GM18870 (cell line): ENCODE data around the gene ANKDD1B.

Source experiments
- ATAC-seq: cut with Tn5 transposase; IDR thresholded peaks from one replicate; pipeline ENCODE4 v1.9.1; 2021; ENCODE audit warnings: moderate library complexity; ENCODE audit not compliant: unreplicated experiment

The ANKDD1B gene

DNA sequence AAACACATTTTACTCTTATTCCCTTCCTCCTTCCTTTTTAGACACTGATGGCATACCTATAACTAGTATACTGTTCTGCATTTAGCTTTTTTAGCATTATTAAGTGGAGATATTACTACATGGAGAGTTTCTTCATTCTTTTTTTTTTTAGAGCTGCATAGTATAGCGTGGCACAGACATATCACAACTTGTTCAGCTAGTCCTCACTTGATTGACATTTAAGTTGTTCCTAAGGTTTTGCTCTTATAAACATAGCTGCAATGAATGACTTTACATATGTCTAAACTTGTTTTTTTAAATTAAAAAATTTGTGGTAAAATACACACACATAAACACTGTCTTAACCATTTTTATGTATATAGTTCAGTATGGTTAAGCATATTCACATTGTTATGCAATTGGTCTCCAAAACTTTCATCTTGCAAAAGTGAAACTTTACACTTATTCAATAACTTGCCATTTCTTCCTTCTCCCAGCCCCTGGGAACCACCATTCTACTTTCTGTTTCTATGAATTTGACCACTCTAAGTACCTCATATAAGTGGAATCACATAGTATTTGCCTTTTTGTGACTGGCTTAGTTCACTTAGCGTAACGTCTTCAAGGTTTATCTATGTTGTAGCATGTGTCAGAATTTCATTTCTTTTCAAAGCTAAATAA, 48.7 kb downstream of the ANKDD1B start:
- no peak for ATAC-seq

- no peak for ATAC-seq
Observed at GRCh38 chr5:75660678-75661465, 49.6 kb downstream of the ANKDD1B start.

DNA sequence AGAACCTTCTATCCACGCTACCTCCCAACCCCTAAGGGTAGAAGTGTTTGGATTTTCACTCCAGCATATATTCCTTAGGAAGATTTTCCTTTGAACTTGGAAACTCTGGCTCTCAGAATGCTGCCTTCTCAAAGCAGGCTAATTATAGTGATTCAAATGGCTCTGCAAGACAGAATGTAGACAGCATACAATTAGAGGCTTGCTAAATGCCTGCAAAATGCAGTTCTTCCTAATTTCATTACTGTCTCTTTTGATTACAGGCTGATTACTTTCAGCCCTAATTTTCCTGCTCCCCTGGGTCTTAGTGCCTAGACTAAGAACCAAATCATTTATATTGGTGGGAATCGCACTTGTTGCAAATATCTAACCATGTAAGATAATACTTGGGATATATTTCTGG, 50.8 kb downstream of the ANKDD1B start:
- ATAC-seq = no peak

DNA sequence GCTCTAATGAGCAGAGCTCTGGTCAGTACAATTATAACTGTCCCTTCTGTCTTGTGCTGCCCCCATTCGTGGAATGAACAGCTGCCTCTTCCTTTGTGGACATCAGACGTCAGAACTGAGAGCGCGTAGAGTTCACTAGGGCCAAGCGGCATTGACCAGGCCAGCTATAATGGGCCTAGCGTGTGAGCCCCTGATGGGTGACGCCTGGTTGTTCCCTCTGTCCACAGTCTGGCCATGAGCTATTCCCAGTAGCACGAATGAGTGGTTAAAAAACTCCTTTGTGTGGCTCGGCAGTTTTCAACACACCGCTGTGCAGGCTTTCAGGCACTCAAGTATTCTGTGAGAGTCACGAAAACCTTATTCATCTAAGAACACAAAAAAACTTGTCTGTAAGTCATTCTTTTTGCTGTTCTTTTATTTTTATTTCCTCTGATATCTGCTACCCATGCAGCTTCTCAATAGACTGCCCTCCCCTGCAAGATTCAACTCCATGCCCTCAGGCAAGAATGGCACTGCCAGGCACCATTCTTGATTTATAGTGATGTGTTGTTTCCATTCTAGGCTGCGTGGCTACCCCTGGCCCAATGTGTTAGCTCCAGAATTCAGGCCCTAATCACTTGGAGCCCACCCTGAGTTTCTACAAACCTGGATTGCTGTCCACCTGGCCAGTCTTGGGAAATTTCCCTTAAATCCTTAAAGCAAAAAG, 52.5 kb downstream of the ANKDD1B start:
- no peak for ATAC-seq

GRCh38 chr5:75664979-75665378, 53.7 kb downstream of the ANKDD1B start:
- ATAC-seq = no peak

GRCh38 chr5:75666801-75667200, 55.5 kb downstream of the ANKDD1B start:
- ATAC-seq = no peak

DNA sequence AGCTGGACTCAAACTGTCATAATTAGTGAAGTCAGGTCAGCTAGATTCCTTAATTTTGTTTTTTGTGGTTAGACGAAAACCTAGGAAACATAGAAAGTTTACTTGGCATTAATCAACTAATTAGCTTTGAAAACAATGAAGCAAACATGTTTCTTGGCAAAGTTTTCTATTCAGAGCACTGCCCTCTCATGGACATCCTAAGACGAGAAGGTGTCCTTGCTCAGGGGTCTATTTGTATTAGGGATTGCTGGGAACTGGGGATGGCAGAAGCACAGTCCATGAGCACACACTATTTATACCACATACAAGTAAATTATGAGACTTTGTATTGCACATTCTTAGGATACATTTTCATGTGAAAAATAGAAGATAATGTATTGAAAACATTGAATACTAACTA, 56.3 kb downstream of the ANKDD1B start:
- ATAC-seq = no peak

DNA sequence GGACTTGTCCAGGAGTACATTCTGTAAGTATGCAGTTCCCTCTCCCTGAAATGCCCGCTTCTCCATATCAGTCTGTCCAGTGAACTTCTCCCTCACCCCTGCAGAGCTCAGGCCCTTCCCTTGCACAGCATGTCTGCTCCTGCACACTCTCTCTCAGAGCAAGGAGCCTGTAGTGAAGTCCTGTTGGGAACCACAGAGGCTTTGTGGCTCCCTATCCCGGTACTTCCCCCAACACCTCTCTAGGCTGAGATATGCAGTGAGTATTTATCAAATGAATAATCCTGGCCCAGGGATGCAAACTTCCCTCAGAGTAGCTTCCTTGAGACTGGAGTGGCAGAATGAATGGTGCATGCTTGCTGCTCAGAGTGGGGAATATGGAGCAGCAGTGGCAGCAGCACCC, 57.2 kb downstream of the ANKDD1B start:
- ATAC-seq = peak; percentile 5

DNA sequence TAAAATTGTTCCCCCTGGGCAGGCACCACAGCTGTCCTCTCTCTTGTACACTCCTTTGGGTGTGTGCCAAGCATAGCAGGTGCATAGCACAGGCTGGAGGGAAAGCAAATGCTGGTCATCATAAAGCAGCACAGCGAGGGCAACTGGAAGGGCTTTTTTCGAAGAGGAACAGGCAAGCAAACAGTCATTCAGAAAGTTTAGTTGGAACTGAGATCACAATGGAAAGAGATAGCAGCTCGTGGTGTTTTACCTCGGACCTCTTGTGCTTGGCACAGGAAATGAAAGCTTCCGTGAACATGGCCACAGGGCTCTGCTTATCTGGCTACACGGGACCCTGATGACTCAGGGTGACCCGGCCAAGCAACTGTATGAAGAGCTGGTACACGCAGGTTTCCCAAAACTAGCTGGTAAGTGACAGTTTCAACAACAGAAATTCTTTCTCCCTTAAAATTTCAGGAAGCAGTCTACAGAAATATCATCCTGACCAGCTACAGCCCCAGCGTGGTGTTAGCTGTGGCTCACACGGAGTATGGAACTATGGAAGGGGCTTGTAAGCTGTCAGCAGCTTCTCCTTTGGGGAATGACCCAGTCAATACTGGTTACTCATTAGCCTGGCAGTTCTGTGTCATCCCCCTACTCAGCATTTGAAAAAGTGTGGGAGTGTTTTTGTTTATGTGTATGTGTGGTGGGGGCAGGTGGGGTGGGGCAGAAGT, 57.9 kb downstream of the ANKDD1B start:
- peak; percentile 88 for ATAC-seq

DNA sequence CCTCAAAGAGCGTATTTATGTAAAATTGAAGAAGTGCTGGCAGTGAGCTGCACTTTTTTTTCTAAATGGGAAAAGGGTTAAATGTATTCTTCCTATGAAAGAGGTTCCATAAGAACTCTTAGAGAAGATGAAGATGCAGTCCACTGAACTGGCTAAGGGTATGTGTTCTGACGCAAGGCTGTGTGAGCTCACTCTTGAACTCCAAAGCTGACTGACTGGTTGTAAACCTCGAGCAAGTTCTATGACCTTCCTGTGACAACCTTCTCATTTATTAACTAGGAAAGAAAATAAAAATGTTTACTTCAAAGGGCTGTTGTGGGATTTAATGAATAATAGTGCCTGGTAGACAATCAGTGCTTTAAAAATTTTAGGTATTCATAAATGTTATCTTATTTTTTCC, 59.3 kb downstream of the ANKDD1B start:
- ATAC-seq = no peak

DNA sequence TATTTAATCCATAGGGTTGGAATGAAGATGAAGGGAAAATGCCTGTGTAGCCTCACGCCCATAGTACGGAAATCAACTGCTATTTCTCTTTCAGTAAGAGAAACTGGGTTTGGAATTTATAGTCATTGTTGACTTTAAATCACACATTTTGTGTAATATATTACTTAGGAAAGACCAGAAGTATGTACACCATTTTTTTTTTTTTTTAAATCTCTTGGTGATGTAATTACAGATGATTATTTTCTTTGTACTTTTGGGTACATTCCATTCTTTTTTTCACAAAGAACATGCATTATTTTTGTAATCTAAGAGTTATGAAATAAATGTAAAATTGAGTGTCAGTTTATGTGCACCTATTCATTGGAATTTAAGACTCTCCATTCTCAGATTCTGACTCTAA, 60.3 kb downstream of the ANKDD1B start:
- ATAC-seq = no peak

GRCh38 chr5:75672616-75673015, 61.4 kb downstream of the ANKDD1B start:
- ATAC-seq = no peak

DNA sequence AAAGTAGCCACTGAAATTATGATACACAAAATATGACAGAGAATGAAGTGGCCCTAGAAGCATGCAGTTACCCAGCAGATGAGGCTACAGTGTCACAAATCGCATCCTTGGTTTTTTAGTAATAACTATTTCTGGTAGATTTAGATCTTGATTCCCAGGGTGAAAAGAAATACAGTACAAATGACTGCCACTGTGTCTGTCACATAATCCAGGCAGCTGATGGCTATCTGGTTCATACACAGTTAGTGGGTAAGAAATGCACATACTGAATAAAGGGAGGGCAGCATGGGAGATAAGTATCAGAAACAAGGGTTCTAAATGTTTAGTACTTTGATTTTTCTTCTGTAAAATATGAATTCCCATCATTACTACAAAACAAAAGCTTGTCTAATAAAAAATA, 64.5 kb downstream of the ANKDD1B start:
- ATAC-seq = no peak

DNA sequence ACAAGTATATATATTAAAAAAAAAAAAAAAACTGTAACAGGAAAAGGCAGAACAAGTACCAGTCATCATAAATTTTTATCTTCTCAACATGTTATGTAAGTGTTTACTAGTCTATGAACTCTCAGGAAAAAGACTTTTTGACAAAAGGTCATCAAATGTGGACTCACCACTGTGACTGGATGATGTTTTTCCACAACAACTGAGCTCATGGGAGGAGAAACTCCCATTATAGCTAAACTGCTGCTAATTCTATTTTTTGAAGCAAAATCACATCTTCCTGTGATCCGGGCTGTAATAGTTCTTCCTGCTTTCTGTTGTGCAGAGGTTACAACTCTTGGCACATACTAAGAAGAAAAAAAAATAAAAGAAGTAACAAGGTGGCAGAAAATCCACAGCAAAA, 66.4 kb downstream of the ANKDD1B start:
- no peak for ATAC-seq

DNA sequence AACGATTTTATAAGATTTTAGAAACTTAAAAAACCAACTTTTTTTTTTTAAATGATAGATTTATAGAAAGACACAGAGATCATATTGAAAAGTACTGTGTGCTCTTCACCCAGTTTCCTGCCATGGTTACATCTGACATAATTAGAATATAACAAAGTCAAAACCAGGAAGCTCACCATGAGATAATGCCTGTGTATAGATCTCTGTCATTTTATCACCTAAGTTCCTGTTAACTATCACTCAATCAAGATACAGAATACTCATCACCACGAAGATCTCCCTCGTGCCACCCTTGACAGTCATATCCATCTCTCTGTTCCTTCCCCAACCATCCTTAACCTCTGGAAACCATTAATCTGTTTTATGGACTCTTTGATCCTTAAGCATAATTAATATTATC, 66.9 kb downstream of the ANKDD1B start:
- ATAC-seq = no peak

DNA sequence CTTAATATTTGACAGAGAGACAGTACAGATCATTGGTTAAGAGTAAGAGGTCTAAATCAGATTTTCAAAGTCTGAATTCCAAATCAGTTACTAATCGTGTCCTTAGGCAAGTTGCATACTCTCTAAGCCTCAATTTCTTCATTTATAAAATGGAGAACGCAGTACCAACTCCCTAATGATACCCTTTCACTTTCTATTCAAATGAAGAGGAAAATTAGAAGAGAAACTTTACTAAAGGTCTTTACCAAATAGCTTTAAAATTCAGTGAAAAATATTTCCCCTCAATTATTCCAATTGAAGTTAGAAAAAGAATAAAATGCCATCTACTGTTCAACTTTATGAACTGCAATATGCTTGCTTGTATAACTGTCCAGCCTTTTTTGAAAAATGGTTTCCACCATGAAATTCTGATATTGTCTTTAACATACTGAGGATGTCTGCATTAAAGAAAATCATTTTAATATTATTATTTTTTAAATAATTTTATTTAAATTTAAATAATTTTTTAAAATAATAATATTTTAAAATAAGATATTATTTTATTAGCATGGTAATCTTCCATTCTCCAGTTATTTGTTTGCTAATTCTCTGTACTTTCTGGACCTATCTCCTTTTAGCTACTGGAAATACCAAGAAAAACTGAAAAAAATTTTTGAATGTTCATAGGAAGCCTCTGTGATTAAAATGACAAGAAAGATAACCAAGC, 70.0 kb downstream of the ANKDD1B start:
- no peak for ATAC-seq

DNA sequence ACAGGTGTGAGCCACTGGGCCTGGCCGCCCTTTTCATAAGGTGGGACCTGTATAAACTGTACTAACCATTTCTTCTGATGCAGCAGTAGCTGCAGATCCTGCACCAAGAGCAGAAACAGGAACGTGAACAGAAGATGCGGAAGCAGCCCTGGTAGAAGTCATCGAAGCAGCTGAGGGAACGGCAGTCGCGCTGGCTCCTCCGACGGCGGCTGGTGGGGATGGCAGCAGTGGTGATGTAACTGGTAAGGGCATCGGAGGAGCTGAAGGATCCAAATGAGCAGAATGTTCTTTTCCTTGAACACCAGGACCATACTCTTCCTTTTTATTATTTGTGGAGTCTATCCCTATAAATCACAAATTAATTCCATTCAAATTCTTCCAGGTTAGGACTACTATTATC, 73.9 kb downstream of the ANKDD1B start:
- ATAC-seq = no peak

DNA sequence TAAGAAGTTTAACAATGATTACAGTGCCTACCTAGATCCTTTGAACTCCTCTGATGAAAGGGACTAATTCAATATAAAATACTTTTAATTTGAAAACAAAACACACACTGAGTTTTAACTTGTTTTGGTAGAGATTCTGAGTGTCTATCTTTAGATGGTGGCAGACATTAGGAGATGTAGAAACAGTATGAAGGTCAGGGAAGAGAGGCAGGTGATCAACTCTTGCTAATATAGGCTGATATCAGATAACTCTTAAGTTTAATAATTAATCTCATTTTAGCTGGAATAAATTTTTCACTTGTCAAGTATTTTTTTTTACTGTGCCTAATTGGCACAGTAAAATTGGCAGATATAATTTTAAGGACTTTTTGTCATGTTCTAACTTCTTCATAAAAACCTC, 75.2 kb downstream of the ANKDD1B start:
- ATAC-seq = no peak

- no peak for ATAC-seq
Observed at GRCh38 chr5:75690669-75691068, 79.4 kb downstream of the ANKDD1B start.

DNA sequence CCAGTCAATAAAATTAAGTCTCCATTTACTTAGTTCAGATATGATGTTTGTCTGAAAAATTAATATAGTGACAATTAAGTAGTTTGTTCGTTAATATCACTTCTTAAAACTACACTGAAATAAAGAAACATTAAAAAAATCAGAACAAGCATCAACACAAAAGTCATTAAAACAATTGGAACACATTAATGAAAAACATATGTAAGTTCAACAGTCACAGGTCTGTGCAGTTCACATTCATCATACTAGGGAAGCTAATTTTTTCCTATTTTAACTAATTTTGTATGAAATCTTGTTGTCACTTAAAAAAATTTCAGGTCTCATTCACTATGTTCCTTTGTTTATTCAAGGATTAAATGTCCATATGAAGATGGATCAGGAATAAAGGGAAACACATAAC, 83.5 kb downstream of the ANKDD1B start:
- ATAC-seq = no peak
